ENCODE data around the gene SPTBN5. TPM values are rescaled to one million over a fixed set of nuclear protein-coding genes. Genes with fewer than 3 reads are reported as not detected.

Gene SPTBN5
- total and polyA plus RNA-seq, 2 donors (not counting 1 experiment from before 2014, with no cell fraction given), result 0.55 to 1.4 TPM

DNA sequence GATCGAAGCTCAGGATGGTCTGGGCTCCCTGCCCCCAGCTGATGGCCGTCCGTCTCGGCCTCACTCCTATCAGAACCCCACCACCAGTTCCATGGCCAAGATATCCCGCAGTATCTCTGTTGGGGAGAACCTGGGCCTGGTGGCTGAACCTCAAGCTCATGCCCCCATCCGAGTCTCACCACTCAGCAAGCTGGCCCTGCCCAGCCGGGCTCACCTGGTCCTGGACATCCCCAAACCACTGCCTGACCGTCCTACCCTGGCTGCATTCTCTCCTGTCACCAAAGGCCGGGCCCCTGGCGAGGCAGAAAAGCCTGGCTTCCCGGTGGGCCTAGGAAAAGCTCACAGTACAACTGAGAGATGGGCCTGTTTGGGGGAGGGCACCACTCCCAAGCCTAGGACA lies 70.4 kb downstream of the SPTBN5 start:
- Histone ChIP-seq H3K4me1 (ENCODE audit: control insufficient read depth in 2 of 2, insufficient read depth in 2 of 2, low read length in 2 of 2) (peaks cover 3 to 8% of the 10 kb centered on the region in 2 donors), H3K4me2 (replicated peaks; ENCODE audit: low read depth, low read length, poor library complexity, severe bottlenecking) (no peak overlapping the region), H3K27ac (ENCODE audit: low read length in 2 of 2) (no peak overlapping the region), H3K36me3 (replicated peaks in 1 of 2; ENCODE audit: control extremely low read depth in 1 of 2, control insufficient read depth in 1 of 2, extremely low read depth in 1 of 2, insufficient read depth in 2 of 2, low read length in 1 of 2) (peaks cover 0 to 19% of the 10 kb centered on the region in 2 experiments), H3K27me3 (replicated peaks in 1 of 4; ENCODE audit: control extremely low read depth in 1 of 4, control insufficient read depth in 3 of 4, insufficient read depth in 4 of 4, low read length in 3 of 4) (no peaks in the 10 kb centered on the region), H3K9ac (ENCODE audit: low read length) (no peak overlapping the region), H4K20me1 (ENCODE audit: control insufficient read depth, insufficient read depth, low read length, poor library complexity, severe bottlenecking) (no peaks in the 10 kb centered on the region), H3K4me3 (ENCODE audit: control extremely low read depth in 1 of 5, extremely low read depth in 1 of 5, insufficient read depth in 1 of 5, low read depth in 2 of 5, low read length in 4 of 5) (no peak overlapping the region), H3K9me3 (ENCODE audit: control extremely low read depth in 1 of 3, control insufficient read depth in 2 of 3, insufficient read depth in 1 of 3, low read length in 2 of 3) (no peaks in the 10 kb centered on the region), H2AFZ (ENCODE audit: insufficient read depth, low read depth, low read length, poor library complexity, severe bottlenecking) (no peak overlapping the region), H3K79me2 (ENCODE audit: control insufficient read depth, insufficient read depth, low read length) (no peaks in the 10 kb centered on the region)
- intact Hi-C loops (cut with micrococcal nuclease), result no loop called here
- POLR2A ChIA-PET, result no interaction called here
- ATAC-seq (ENCODE audit: low read depth) (no peak), DNase-seq (no peak)
- Mint-ChIP-seq H3K27ac (no peak overlapping the region), H3K4me3 (no peak overlapping the region), H3K27me3 (no peaks in the 10 kb centered on the region), H3K9me3 (ENCODE audit: insufficient read depth) (no peaks in the 10 kb centered on the region), H3K4me1 (peaks cover 7% of the 10 kb centered on the region)
- WGBS (ENCODE audit: insufficient coverage), result 94% methylated on average over 6 of the region's 11 CpGs
- CTCF ChIA-PET, result interaction anchor here (0.5 to 7.1 kb wide), 4 partner anchors 12 to 679 kb away, joined by 3 to 38 read pairs (median 6); partner anchors contain the start of gene MAPKBP1
- TF ChIP-seq EZH2 (IDR thresholded peaks at IDR 0.05; ENCODE audit: borderline replicate concordance, insufficient read depth, low read depth, low read length, poor library complexity, severe bottlenecking) (no peak), CTCF (IDR thresholded peaks at IDR 0.05) (no peak)

DNA sequence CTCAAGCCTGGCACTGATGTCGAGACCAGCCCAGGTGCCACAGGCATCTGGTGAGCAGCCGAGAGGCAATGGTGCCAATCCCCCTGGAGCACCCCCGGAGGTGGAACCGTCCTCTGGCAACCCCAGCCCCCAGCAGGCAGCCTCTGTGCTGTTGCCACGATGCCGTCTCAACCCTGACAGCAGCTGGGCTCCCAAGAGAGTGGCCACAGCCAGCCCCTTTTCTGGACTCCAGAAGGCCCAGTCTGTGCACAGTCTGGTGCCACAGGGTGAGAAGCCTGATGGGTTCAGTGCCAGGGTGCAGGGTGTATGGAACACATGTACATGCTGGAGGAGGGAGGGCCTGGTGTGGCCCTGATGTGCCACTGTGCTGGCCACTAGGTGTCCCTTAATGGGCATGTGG lies 70.9 kb downstream of the SPTBN5 start:
- H3K9me3 ChIP-seq (ENCODE audit: control extremely low read depth in 1 of 3, control insufficient read depth in 2 of 3, insufficient read depth in 1 of 3, low read length in 2 of 3), result no peaks in the 10 kb centered on the region
- no peak overlapping the region for H3K4me3 ChIP-seq (ENCODE audit: control extremely low read depth in 1 of 5, extremely low read depth in 1 of 5, insufficient read depth in 1 of 5, low read depth in 2 of 5, low read length in 4 of 5)
- H3K4me1 ChIP-seq (ENCODE audit: control insufficient read depth in 2 of 2, insufficient read depth in 2 of 2, low read length in 2 of 2), result peaks cover 3 to 6% of the 10 kb centered on the region in 2 donors
- WGBS (ENCODE audit: insufficient coverage), result 91% methylated on average over 6 of the region's 6 CpGs
- no peak for ATAC-seq (ENCODE audit: low read depth)
- H3K27me3 Mint-ChIP-seq, result no peaks in the 10 kb centered on the region
- no peak overlapping the region for H3K9ac ChIP-seq (ENCODE audit: low read length)
- H3K36me3 ChIP-seq (replicated peaks in 1 of 2; ENCODE audit: control extremely low read depth in 1 of 2, control insufficient read depth in 1 of 2, extremely low read depth in 1 of 2, insufficient read depth in 2 of 2, low read length in 1 of 2), result peaks cover 0 to 24% of the 10 kb centered on the region in 2 experiments
- TF ChIP-seq EZH2 (IDR thresholded peaks at IDR 0.05; ENCODE audit: borderline replicate concordance, insufficient read depth, low read depth, low read length, poor library complexity, severe bottlenecking), result no peak
- no peak for TF ChIP-seq CTCF (IDR thresholded peaks at IDR 0.05)
- H3K27ac ChIP-seq (ENCODE audit: low read length in 2 of 2), result no peak overlapping the region
- ChIA-PET CTCF (interaction anchor here (1.0 to 7.1 kb wide), 3 partner anchors 12 to 82 kb away, joined by 3 to 38 read pairs (median 9); partner anchors contain the start of gene MAPKBP1), POLR2A (no interaction called here)
- no peaks in the 10 kb centered on the region for H4K20me1 ChIP-seq (ENCODE audit: control insufficient read depth, insufficient read depth, low read length, poor library complexity, severe bottlenecking)
- no peak overlapping the region for H3K4me2 ChIP-seq (replicated peaks; ENCODE audit: low read depth, low read length, poor library complexity, severe bottlenecking)
- no peaks in the 10 kb centered on the region for H3K79me2 ChIP-seq (ENCODE audit: control insufficient read depth, insufficient read depth, low read length)
- no peak for DNase-seq
- no peaks in the 10 kb centered on the region for H3K9me3 Mint-ChIP-seq (ENCODE audit: insufficient read depth)
- H3K27me3 ChIP-seq (replicated peaks in 1 of 4; ENCODE audit: control extremely low read depth in 1 of 4, control insufficient read depth in 3 of 4, insufficient read depth in 4 of 4, low read length in 3 of 4), result no peaks in the 10 kb centered on the region
- H3K27ac Mint-ChIP-seq, result no peak overlapping the region
- H2AFZ ChIP-seq (ENCODE audit: insufficient read depth, low read depth, low read length, poor library complexity, severe bottlenecking), result no peak overlapping the region
- intact Hi-C loops (cut with micrococcal nuclease), result no loop called here
- no peak overlapping the region for H3K4me3 Mint-ChIP-seq
- peaks cover 6% of the 10 kb centered on the region for H3K4me1 Mint-ChIP-seq

Measured in B cell (primary cell).